Measurements from ENCODE around the gene DUOX1. TPM values are rescaled to one million over a fixed set of nuclear protein-coding genes. Genes with fewer than 3 reads are reported as not detected.

The DUOX1 gene
- total and polyA plus RNA-seq, 2 of the 13 experiments (the other 11 are each of a cell fraction or from before 2014, with no cell fraction given), result 0.03 TPM; not detected in 1

GRCh38 chr15:45182996-45183395 is 53.2 kb downstream of the DUOX1 start:
- intact Hi-C loops (cut with micrococcal nuclease; ENCODE audit: unreplicated experiment) (no loop called here), in situ Hi-C loops (cut with HindIII; ENCODE audit: extremely low pct_ligation_motif_present, low pct_unique_long_range_greater_than_20kb) (no loop called here)
- DNase-seq (ENCODE audit: low spot score) (no peak), ATAC-seq (no peak), FAIRE-seq (no peak)
- peaks cover 63% of the 10 kb centered on the region for H3K4me1 ChIP-seq (ENCODE audit: insufficient read depth, low read length)
- no peak overlapping the region for H2AFZ ChIP-seq (ENCODE audit: low read length)
- peaks cover 31% of the 10 kb centered on the region for H4K20me1 ChIP-seq (ENCODE audit: insufficient read depth, low read length)
- ChIA-PET POLR2A (interaction anchor here (1.0 to 1.4 kb wide), 3 partner anchors 15 to 96 kb away, joined by 3 to 4 read pairs (median 3); no protein-coding TSS in a partner anchor), CTCF (ENCODE audit: low intra/inter-chr PET ratio, low total read pairs) (no interaction called here)
- no peak overlapping the region for H3K4me3 ChIP-seq (replicated peaks in 1 of 3; ENCODE audit: insufficient read depth in 1 of 3, low read depth in 2 of 3, low read length in 3 of 3)
- TF ChIP-seq MAFK (conservative IDR thresholded peaks at IDR 0.05 in 1 of 2, IDR thresholded peaks at IDR 0.05 in 1 of 2; ENCODE audit: low read length in 2 of 2) (peak; percentile 39 to 57), NFE2L2 (IDR thresholded peaks at IDR 0.05; ENCODE audit: low read length) (peak; percentile 93), NR2F6 (IDR thresholded peaks at IDR 0.05) (no peak), NR2F6 (CRISPR knock-in tag; IDR thresholded peaks at IDR 0.05) (no peak), NFE2 (CRISPR knock-in tag; IDR thresholded peaks at IDR 0.05) (peak; percentile 89)
- 78% methylated on average over 1 of the region's 1 CpG for WGBS (ENCODE audit: low lambda C conversion rate)
- BruUV-seq (replicated peaks), result no TSS peak
- no peaks in the 10 kb centered on the region for H3K9me3 ChIP-seq (ENCODE audit: low read length)
- peaks cover 6 to 9% of the 10 kb centered on the region in 2 experiments for H3K36me3 ChIP-seq (replicated peaks in 1 of 2; ENCODE audit: control insufficient read depth in 1 of 2, insufficient read depth in 2 of 2, low read length in 2 of 2)
- H3K9ac ChIP-seq (ENCODE audit: insufficient read depth, low read depth, low read length), result no peak overlapping the region
- H3K27ac ChIP-seq (ENCODE audit: extremely low read length, insufficient read depth, low read length), result peak overlapping the region; percentile 20
- H3K4me2 ChIP-seq (ENCODE audit: low read depth, low read length), result 0 out of 2 replicates have a peak overlapping the region, but pooled peaks have one; percentile 79
- H3K27me3 ChIP-seq (ENCODE audit: control insufficient read depth in 1 of 2, insufficient read depth in 2 of 2, low read length in 2 of 2), result no peaks in the 10 kb centered on the region
- peaks cover 73% of the 10 kb centered on the region for H3K79me2 ChIP-seq (ENCODE audit: insufficient read depth, low read length)

DNA sequence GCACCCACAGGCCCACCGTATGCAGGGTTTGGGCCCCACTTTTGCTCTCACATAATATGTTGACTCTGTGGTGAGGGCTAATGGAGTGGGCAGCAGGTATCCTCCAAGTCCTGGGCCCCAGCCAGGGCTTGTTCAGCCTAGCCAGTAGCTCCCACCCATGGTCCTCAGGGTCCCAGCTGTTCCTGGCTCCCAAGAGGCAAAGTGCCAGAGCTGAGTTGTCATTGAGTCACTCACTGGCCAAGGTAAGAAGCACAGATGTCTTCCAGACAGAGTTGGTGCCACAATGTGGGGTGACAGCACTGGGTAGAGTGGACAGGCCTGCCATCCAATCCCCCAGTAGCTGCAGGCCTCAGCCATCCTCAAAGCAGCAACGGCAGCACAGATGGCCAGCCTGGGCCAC is 53.7 kb downstream of the DUOX1 start:
- H3K4me1 ChIP-seq (ENCODE audit: insufficient read depth, low read length), result peaks cover 68% of the 10 kb centered on the region
- H3K27me3 ChIP-seq (ENCODE audit: control insufficient read depth in 1 of 2, insufficient read depth in 2 of 2, low read length in 2 of 2), result peaks cover 0 to 3% of the 10 kb centered on the region in 2 experiments; a peak in 1 of 5 replicates
- no peak for ATAC-seq
- DNase-seq (ENCODE audit: low spot score), result no peak
- H3K9ac ChIP-seq (ENCODE audit: insufficient read depth, low read depth, low read length), result no peak overlapping the region; the same call in 1 of the 2 replicates
- ChIA-PET POLR2A (interaction anchor here (1.0 to 1.4 kb wide), 4 partner anchors 15 to 96 kb away, joined by 3 to 4 read pairs (median 3); no protein-coding TSS in a partner anchor), CTCF (ENCODE audit: low intra/inter-chr PET ratio, low total read pairs) (no interaction called here)
- peaks cover 6% of the 10 kb centered on the region in 2 experiments; a peak in 3 of 5 replicates for H3K36me3 ChIP-seq (replicated peaks in 1 of 2; ENCODE audit: control insufficient read depth in 1 of 2, insufficient read depth in 2 of 2, low read length in 2 of 2)
- H3K4me3 ChIP-seq (replicated peaks in 1 of 3; ENCODE audit: insufficient read depth in 1 of 3, low read depth in 2 of 3, low read length in 3 of 3), result no peak overlapping the region; a peak in 1 of 6 replicates
- intact Hi-C loops (cut with micrococcal nuclease; ENCODE audit: unreplicated experiment), result no loop called here
- H4K20me1 ChIP-seq (ENCODE audit: insufficient read depth, low read length), result peaks cover 31% of the 10 kb centered on the region
- 0 out of 2 replicates have a peak overlapping the region, but pooled peaks have one; percentile 79 for H3K4me2 ChIP-seq (ENCODE audit: low read depth, low read length)
- no peak overlapping the region for H2AFZ ChIP-seq (ENCODE audit: low read length)
- no peaks in the 10 kb centered on the region for H3K9me3 ChIP-seq (ENCODE audit: low read length)
- no TSS peak for BruUV-seq (replicated peaks)
- WGBS (ENCODE audit: low lambda C conversion rate), result 90% methylated on average over 2 of the region's 2 CpGs
- peaks cover 73% of the 10 kb centered on the region for H3K79me2 ChIP-seq (ENCODE audit: insufficient read depth, low read length)
- FAIRE-seq, result no peak
- in situ Hi-C loops (cut with HindIII; ENCODE audit: extremely low pct_ligation_motif_present, low pct_unique_long_range_greater_than_20kb), result no loop called here
- H3K27ac ChIP-seq (ENCODE audit: extremely low read length, insufficient read depth, low read length), result peak overlapping the region; percentile 20
- TF ChIP-seq ATF7 (IDR thresholded peaks at IDR 0.05) (no peak), ATF7 (CRISPR knock-in tag; IDR thresholded peaks at IDR 0.05) (no peak), SP1 (IDR thresholded peaks at IDR 0.05) (no peak), SP1 (CRISPR knock-in tag; IDR thresholded peaks at IDR 0.05) (no peak), PHF8 (CRISPR knock-in tag; IDR thresholded peaks at IDR 0.05) (no peak), ZMAT3 (CRISPR knock-in tag; conservative IDR thresholded peaks at IDR 0.05) (no peak), MAF1 (CRISPR knock-in tag; IDR thresholded peaks at IDR 0.05; ENCODE audit: borderline replicate concordance) (no peak), ZNF770 (CRISPR knock-in tag; IDR thresholded peaks at IDR 0.05) (no peak), ZNF747 (CRISPR knock-in tag; IDR thresholded peaks at IDR 0.05; ENCODE audit: borderline replicate concordance) (no peak), SP5 (CRISPR knock-in tag; IDR thresholded peaks at IDR 0.05; ENCODE audit: borderline replicate concordance, low read depth) (no peak), ZNF335 (CRISPR knock-in tag; IDR thresholded peaks at IDR 0.05) (no peak), U2AF2 (IDR thresholded peaks at IDR 0.05; ENCODE audit: low read depth, low read length) (no peak), ZNF34 (CRISPR knock-in tag; IDR thresholded peaks at IDR 0.05; ENCODE audit: borderline replicate concordance) (no peak), ELF4 (CRISPR knock-in tag; IDR thresholded peaks at IDR 0.05; ENCODE audit: borderline replicate concordance) (no peak), NFATC3 (CRISPR knock-in tag; IDR thresholded peaks at IDR 0.05) (no peak)
